Myocyte (in vitro differentiated cells): ENCODE data around the gene NPC2. TPM values are rescaled to one million over a fixed set of nuclear protein-coding genes. Genes with fewer than 3 reads are reported as not detected.

ENCODE experiments used
- total RNA-seq: library from RNA; depleted of rRNA; stranded (reverse); fragments of >200 nt; gene quantifications from 2 replicates; pipeline ENCODE4 v1.2.3, GENCODE V29; 2014

The NPC2 gene
- total RNA-seq, 1 donor from 2014 or later = 898 TPM

Other genes starting within 250 kb of the NPC2 start
- gene ABCD4, start 190.4 kb downstream of the NPC2 start, total RNA-seq = 20.0 and 26.4 TPM in 2 replicates
- gene VRTN, start 144.8 kb downstream of the NPC2 start, total RNA-seq = not detected in 2 replicates
- 0.24 TPM in 1 of 2 replicates, not detected in the other for gene SYNDIG1L, start 67.1 kb downstream of the NPC2 start, total RNA-seq
- gene ISCA2, start 460 bp upstream of the NPC2 start, total RNA-seq = 14.6 and 27.0 TPM in 2 replicates
- gene LTBP2, start 118.9 kb upstream of the NPC2 start, total RNA-seq = 16.5 and 18.6 TPM in 2 replicates
- gene AREL1, start 219.8 kb upstream of the NPC2 start, total RNA-seq = 26.6 and 31.4 TPM in 2 replicates
- 23.3 and 23.7 TPM in 2 replicates for gene FCF1, start 219.8 kb upstream of the NPC2 start, total RNA-seq